Progenitor cell of endocrine pancreas (in vitro differentiated cells): Measurements from ENCODE around the gene CBLL2. TPM values are rescaled to one million over a fixed set of nuclear protein-coding genes. Genes with fewer than 3 reads are reported as not detected.

Experiments
- DNase-seq: peaks from one replicate; pipeline ENCODE4 v3.0.0; 2021; ENCODE audit warnings: low spot score; ENCODE audit not compliant: unreplicated experiment
- H3K27ac Mint-ChIP-seq: 2 replicates; pipeline ENCODE4 v1.8.0; 2021; ENCODE audit warnings: mild to moderate bottlenecking, moderate library complexity, mixed read lengths
- H3K27me3 Mint-ChIP-seq: 2 replicates; pipeline ENCODE4 v1.8.0; 2021; ENCODE audit warnings: mixed read lengths
- H3K36me3 Mint-ChIP-seq: 2 replicates; pipeline ENCODE4 v1.8.0; 2022; ENCODE audit warnings: mixed read lengths; ENCODE audit not compliant: insufficient read depth
- H3K4me1 Mint-ChIP-seq: 2 replicates; pipeline ENCODE4 v1.8.0; 2021; ENCODE audit warnings: low read depth, mixed read lengths
- H3K4me3 Mint-ChIP-seq: 2 replicates; pipeline ENCODE4 v1.8.0; 2021; ENCODE audit warnings: low read depth, mild to moderate bottlenecking, moderate library complexity, mixed read lengths
- H3K9me3 Mint-ChIP-seq: 2 replicates; pipeline ENCODE4 v1.8.0; 2021; ENCODE audit warnings: low read depth, mixed read lengths
- CTCF ChIP-seq: fragments of 200-600 bp; sonication (generic); IDR thresholded peaks from one replicate; pipeline ENCODE4 v1.5.0; 2021; ENCODE audit warnings: antibody characterized with exemption, mild to moderate bottlenecking; ENCODE audit not compliant: unreplicated experiment
- long read RNA-seq: library from polyadenylated mRNA; unstranded; transcript quantifications from one replicate; pipeline ENCODE4 v2.0.0, GENCODE V29; 2020
- total RNA-seq: library from RNA; stranded (reverse); gene quantifications from 2 replicates; pipeline ENCODE4 v1.2.1, GENCODE V29; 2021

The CBLL2 gene
- not detected in 2 replicates for total RNA-seq
- long read RNA-seq: 0 reads

- Mint-ChIP-seq H3K4me1 (no peaks in the 10 kb centered on the region), H3K36me3 (no peaks in the 10 kb centered on the region), H3K9me3 (peaks cover 5% of the 10 kb centered on the region), H3K27ac (no peak within 1 kb of the TSS), H3K4me3 (no peak within 1 kb of the TSS), H3K27me3 (no peaks in the 10 kb centered on the region)
- no peak for DNase-seq
- no peak for TF ChIP-seq CTCF
Measured at GRCh38 chrX:22272613-22273012, at the start of gene CBLL2. TSS of gene CBLL2 (plus strand) at chrX:22272913. CDS start at chrX:22272992, 79 bp downstream.

- no peak for TF ChIP-seq CTCF
- no peaks in the 10 kb centered on the region for H3K27me3 Mint-ChIP-seq
- H3K36me3 Mint-ChIP-seq: no peaks in the 10 kb centered on the region
- DNase-seq: no peak
- no peaks in the 10 kb centered on the region for H3K9me3 Mint-ChIP-seq
- H3K27ac Mint-ChIP-seq: no peak overlapping the region
- H3K4me3 Mint-ChIP-seq: no peak overlapping the region
- H3K4me1 Mint-ChIP-seq: peaks cover 9% of the 10 kb centered on the region
Measured at GRCh38 chrX:22234380-22234779, 38.3 kb upstream of the CBLL2 start.

- no peaks in the 10 kb centered on the region for H3K36me3 Mint-ChIP-seq
- no peak for DNase-seq
- no peak overlapping the region for H3K4me3 Mint-ChIP-seq
- no peaks in the 10 kb centered on the region for H3K27me3 Mint-ChIP-seq
- no peak for TF ChIP-seq CTCF
- no peak overlapping the region for H3K27ac Mint-ChIP-seq
- H3K4me1 Mint-ChIP-seq: peaks cover 4% of the 10 kb centered on the region
- H3K9me3 Mint-ChIP-seq: peaks cover 7% of the 10 kb centered on the region
Measured at GRCh38 chrX:22237479-22237878, 35.2 kb upstream of the CBLL2 start.

- no peak overlapping the region for H3K4me3 Mint-ChIP-seq
- H3K4me1 Mint-ChIP-seq: peaks cover 3% of the 10 kb centered on the region
- H3K27me3 Mint-ChIP-seq: no peaks in the 10 kb centered on the region
- peaks cover 3% of the 10 kb centered on the region for H3K9me3 Mint-ChIP-seq
- no peak for DNase-seq
- no peaks in the 10 kb centered on the region for H3K36me3 Mint-ChIP-seq
- no peak for TF ChIP-seq CTCF
- H3K27ac Mint-ChIP-seq: no peak overlapping the region
Measured at GRCh38 chrX:22246620-22247019, 26.1 kb upstream of the CBLL2 start.

- Mint-ChIP-seq H3K4me3 (no peak overlapping the region), H3K27ac (no peak overlapping the region), H3K36me3 (no peaks in the 10 kb centered on the region), H3K27me3 (no peaks in the 10 kb centered on the region), H3K4me1 (peaks cover 3% of the 10 kb centered on the region), H3K9me3 (peaks cover 3% of the 10 kb centered on the region)
- TF ChIP-seq CTCF: no peak
- DNase-seq: no peak
Measured at GRCh38 chrX:22247169-22247568, 25.5 kb upstream of the CBLL2 start.
